H1 (cell line): ENCODE results near the gene ELOVL1. TPM values are rescaled to one million over a fixed set of nuclear protein-coding genes. Genes with fewer than 3 reads are reported as not detected.

Source experiments
- CTCF ChIA-PET: fragments of 300-600 bp; sonication (Branson Sonifier 250); formaldehyde crosslinking; loops from one replicate; lab custom pipeline; 2021; ENCODE audit not compliant: partially characterized antibody; lab: Charles Lee
- POLR2A ChIA-PET: fragments of 300-600 bp; sonication (Branson Sonifier 250); formaldehyde crosslinking; loops from one replicate; lab custom pipeline; 2021; ENCODE audit warnings: inconsistent platforms; ENCODE audit not compliant: partially characterized antibody; lab: Charles Lee
- DNase-seq, 2 experiments: peaks; one replicate each; pipeline versions ENCODE4 v3.0.0 to v3.0.0-alpha.2; 2010 to 2022; ENCODE audit warnings: low spot score in 2 of 2, low read depth in 1 of 2, mixed read lengths in 1 of 2
- FAIRE-seq: peaks from 2 replicates; lab custom pipeline; 2011; peaks lifted over from hg19 to GRCh38; lab: Jason Lieb, UNC
- H2AFZ ChIP-seq: 2 replicates; pipeline ENCODE4 v1.8.1; 2012; ENCODE audit warnings: low read length, inconsistent platforms
- H2AK5ac ChIP-seq: 2 replicates; pipeline ENCODE4 v1.6.1; 2013; ENCODE audit warnings: low read depth, low read length
- H2BK120ac ChIP-seq: replicated peaks from 2 replicates; pipeline ENCODE3; 2013; ENCODE audit warnings: low read depth, low read length, inconsistent platforms
- H2BK12ac ChIP-seq: 2 replicates; pipeline ENCODE4 v1.6.1; 2013; ENCODE audit warnings: low read depth, low read length
- H2BK15ac ChIP-seq: 2 replicates; pipeline ENCODE4 v1.6.1; 2013; ENCODE audit warnings: low read length
- H2BK20ac ChIP-seq: 2 replicates; pipeline ENCODE4 v1.6.1; 2013; ENCODE audit warnings: low read length
- H2BK5ac ChIP-seq: 2 replicates; pipeline ENCODE4 v1.6.1; 2013; ENCODE audit warnings: low read depth, low read length
- H3K14ac ChIP-seq: 2 replicates; pipeline ENCODE4 v1.6.1; 2013; ENCODE audit warnings: inconsistent platforms; ENCODE audit not compliant: insufficient read length
- H3K18ac ChIP-seq: 2 replicates; pipeline ENCODE4 v1.6.1; 2013; ENCODE audit warnings: low read length; ENCODE audit errors: extremely low read depth
- H3K23ac ChIP-seq: 2 replicates; pipeline ENCODE4 v1.6.1; 2013; ENCODE audit warnings: inconsistent platforms; ENCODE audit not compliant: insufficient read length
- H3K23me2 ChIP-seq: 2 replicates; pipeline ENCODE4 v1.6.1; 2013; ENCODE audit warnings: low read depth, low read length
- H3K27ac ChIP-seq: 2 replicates; pipeline ENCODE4 v1.6.1; 2011; ENCODE audit warnings: low read depth, low read length, inconsistent platforms
- H3K27me3 ChIP-seq, 4 experiments: replicated peaks in 1 of 4; 1 replicate in 1 of 4; 2 replicates in 3 of 4; pipeline versions ENCODE4 v1.6.1 to v1.8.1; 2011 to 2013; ENCODE audit warnings: low read length in 3 of 4, mild to moderate bottlenecking in 3 of 4, inconsistent platforms in 2 of 4, mixed read lengths in 2 of 4, moderate library complexity in 1 of 4; ENCODE audit not compliant: control insufficient read depth in 3 of 4, insufficient read depth in 3 of 4; ENCODE audit errors: extremely low read depth in 1 of 4
- H3K36me3 ChIP-seq, 4 experiments: 2 replicates each; pipeline versions ENCODE4 v1.6.1 to v1.8.1; 2011 to 2013; ENCODE audit warnings: mild to moderate bottlenecking in 4 of 4, low read length in 3 of 4, moderate library complexity in 2 of 4, control low read depth in 1 of 4, inconsistent platforms in 1 of 4; ENCODE audit not compliant: insufficient read depth in 4 of 4, control insufficient read depth in 2 of 4
- H3K4ac ChIP-seq: replicated peaks from 2 replicates; pipeline ENCODE3; 2013; ENCODE audit warnings: low read length, low read depth, mixed read lengths, inconsistent platforms; ENCODE audit not compliant: insufficient read length
- H3K4me1 ChIP-seq, 4 experiments: replicated peaks in 1 of 4; 1 replicate in 1 of 4; 2 replicates in 3 of 4; pipeline versions ENCODE4 v1.6.1 to v1.8.1; 2011 to 2013; ENCODE audit warnings: low read length in 3 of 4, inconsistent platforms in 2 of 4, mixed read lengths in 1 of 4; ENCODE audit not compliant: insufficient read depth in 4 of 4, control insufficient read depth in 3 of 4
- H3K4me2 ChIP-seq, 2 experiments: 2 replicates each; pipeline versions ENCODE4 v1.6.1 to v1.8.1; 2011 to 2013; ENCODE audit warnings: low read depth in 2 of 2, low read length in 2 of 2, control low read depth in 1 of 2, inconsistent platforms in 1 of 2, mild to moderate bottlenecking in 1 of 2; ENCODE audit not compliant: insufficient read depth in 1 of 2
- H3K4me3 ChIP-seq, 4 experiments: fragments of 200-600, 300-600 bp in 1 of 4; sonication (generic), shearing (Covaris generic), sonication (Bioruptor Twin) in 1 of 4; 2 replicates each; pipeline versions ENCODE4 v1.5.1 to v1.8.1; 2011 to 2016; ENCODE audit warnings: low read length in 4 of 4, low read depth in 3 of 4, control low read depth in 2 of 4, inconsistent platforms in 2 of 4, mild to moderate bottlenecking in 2 of 4, mixed read lengths in 1 of 4, moderate library complexity in 1 of 4; ENCODE audit not compliant: insufficient read depth in 2 of 4; ENCODE audit errors: extremely low read depth in 1 of 4
- H3K56ac ChIP-seq: replicated peaks from 2 replicates; pipeline ENCODE3; 2013; ENCODE audit warnings: low read depth, mild to moderate bottlenecking, mixed read lengths, low read length, inconsistent platforms; ENCODE audit not compliant: insufficient read length
- H3K79me1 ChIP-seq: 2 replicates; pipeline ENCODE4 v1.6.1; 2013; ENCODE audit warnings: low read depth, low read length, control low read depth
- H3K79me2 ChIP-seq, 2 experiments: 2 replicates each; pipeline versions ENCODE4 v1.6.1 to v1.8.1; 2012 to 2013; ENCODE audit warnings: low read length in 2 of 2, mild to moderate bottlenecking in 2 of 2, inconsistent platforms in 1 of 2; ENCODE audit not compliant: insufficient read depth in 2 of 2, control insufficient read depth in 1 of 2
- H3K9ac ChIP-seq, 4 experiments: replicated peaks in 1 of 4; 1 replicate in 1 of 4; 2 replicates in 3 of 4; pipeline versions ENCODE4 v1.6.1 to v1.8.1; 2011 to 2013; ENCODE audit warnings: low read depth in 3 of 4, low read length in 3 of 4, control low read depth in 2 of 4, mild to moderate bottlenecking in 2 of 4, moderate library complexity in 2 of 4, inconsistent platforms in 1 of 4; ENCODE audit errors: extremely low read depth in 1 of 4
- H3K9me3 ChIP-seq, 2 experiments: 2 replicates each; pipeline versions ENCODE4 v1.6.1 to v1.8.1; 2012 to 2013; ENCODE audit warnings: mild to moderate bottlenecking in 2 of 2, moderate library complexity in 2 of 2, control low read depth in 1 of 2, inconsistent platforms in 1 of 2, low read depth in 1 of 2, low read length in 1 of 2, mixed read lengths in 1 of 2; ENCODE audit not compliant: insufficient read depth in 2 of 2
- H4K20me1 ChIP-seq, 2 experiments: replicated peaks in 1 of 2; 2 replicates each; pipeline versions ENCODE3 to v1.8.1; 2011 to 2013; ENCODE audit warnings: inconsistent platforms in 2 of 2, low read length in 2 of 2, mild to moderate bottlenecking in 1 of 2; ENCODE audit not compliant: insufficient read depth in 2 of 2, control insufficient read depth in 1 of 2
- H4K5ac ChIP-seq: 2 replicates; pipeline ENCODE4 v1.6.1; 2013; ENCODE audit warnings: low read length, low read depth, mixed read lengths, inconsistent platforms; ENCODE audit not compliant: insufficient read length
- H4K8ac ChIP-seq: 2 replicates; pipeline ENCODE4 v1.8.0; 2013; ENCODE audit warnings: mild to moderate bottlenecking, moderate library complexity, low read length, inconsistent platforms; ENCODE audit not compliant: insufficient read depth; ENCODE audit errors: extremely low read depth
- H4K91ac ChIP-seq: replicated peaks from 2 replicates; pipeline ENCODE3; 2013; ENCODE audit warnings: low read length, mixed read lengths, inconsistent platforms; ENCODE audit not compliant: insufficient read length
- ASH2L ChIP-seq: fragments of 200-600, 300-600 bp; sonication (generic); IDR thresholded peaks from one replicate; pipeline ENCODE4 v1.7.1; 2017; ENCODE audit warnings: low read length
- BRCA1 ChIP-seq: IDR thresholded peaks from 2 replicates; pipeline ENCODE4 v1.6.1; 2012; ENCODE audit warnings: low read depth, low read length, improper control_type of control experiment
- CBX8 ChIP-seq: fragments of 300-800, 300-1000 bp; sonication (generic); IDR thresholded peaks from 2 replicates; pipeline ENCODE4 v1.7.1; 2016; ENCODE audit warnings: low read depth, low read length, borderline replicate concordance
- CTCF ChIP-seq, 3 experiments: IDR thresholded peaks; 1 replicate in 2 of 3; 2 replicates in 1 of 3; pipeline versions ENCODE4 v1.5.1 to v1.6.1; 2011; ENCODE audit warnings: low read length in 3 of 3, mild to moderate bottlenecking in 3 of 3, inconsistent platforms in 2 of 3, low read depth in 1 of 3, moderate library complexity in 1 of 3; ENCODE audit not compliant: insufficient read depth in 1 of 3; ENCODE audit errors: control extremely low read depth in 1 of 3
- EP300 ChIP-seq, 2 experiments: IDR thresholded peaks; 1 replicate in 1 of 2; 2 replicates in 1 of 2; pipeline ENCODE4 v1.6.1; 2011 to 2012; ENCODE audit warnings: low read depth in 2 of 2, low read length in 2 of 2, mild to moderate bottlenecking in 2 of 2, borderline replicate concordance in 1 of 2, inconsistent platforms in 1 of 2, moderate library complexity in 1 of 2
- FOSL1 ChIP-seq: IDR thresholded peaks from 2 replicates; pipeline ENCODE4 v1.6.1; 2011; ENCODE audit warnings: mild to moderate bottlenecking, low read depth, low read length, moderate library complexity; ENCODE audit not compliant: insufficient read depth
- NRF1 ChIP-seq: IDR thresholded peaks from 2 replicates; pipeline ENCODE4 v1.6.1; 2011; ENCODE audit warnings: mild to moderate bottlenecking, low read depth, low read length, improper control_type of control experiment
- TBP ChIP-seq: IDR thresholded peaks from 2 replicates; pipeline ENCODE4 v1.6.1; 2011; ENCODE audit warnings: low read depth, low read length, improper control_type of control experiment
- WGBS, 2 experiments: shearing (Covaris generic) in 1 of 2; methylation state at CpG; one replicate each; pipeline versions ENCODE4 v1.1.6 to v1.1.7; 2013 to 2015; ENCODE audit warnings: low lambda C conversion rate in 2 of 2, mixed read lengths in 2 of 2, inconsistent platforms in 1 of 2, low coverage in 1 of 2, missing lambda C conversion rate in 1 of 2; ENCODE audit not compliant: insufficient replicate concordance in 2 of 2, insufficient coverage in 1 of 2, insufficient read length in 1 of 2; ENCODE audit errors: extremely low coverage in 1 of 2, missing lambda C conversion rate in 1 of 2; 5-methylcytosine and 5-hydroxymethylcytosine counted together
- polyA plus RNA-seq, 7 experiments: library from polyadenylated mRNA; depleted of rRNA in 3 of 7; stranded (reverse) in 5 of 7; unstranded in 2 of 7; fragments of >200 nt in 5 of 7; fragments of 200-250 nt in 2 of 7; gene quantifications; 1 replicate in 5 of 7; 2 replicates in 1 of 7; 4 replicates in 1 of 7; pipeline versions ENCODE4 v1.2.1 to v1.2.3, GENCODE V29; 2011 to 2013; ENCODE audit warnings: missing spikeins in 2 of 7, mixed read lengths in 2 of 7
- total RNA-seq: library from RNA; stranded (reverse); fragmentation: NEBNext Ultra II Directional; extraction: Animal tissue kit (Norgen Biotek cat#: 25700); gene quantifications from 2 replicates; pipeline ENCODE4 v1.2.1, GENCODE V29; 2021

The ELOVL1 gene
- total and polyA plus RNA-seq, 2 of the 8 experiments (the other 6 are each of a cell fraction or from before 2014, with no cell fraction given): 28.5 to 68.1 TPM

GRCh38 chr1:43321331-43321891 is 46.4 kb downstream of the ELOVL1 start:
- Histone ChIP-seq H3K4me2 (no peak overlapping the region), H3K4ac (no peak overlapping the region), H2AK5ac (no peak overlapping the region), H3K27ac (no peak overlapping the region), H3K36me3 (no peaks in the 10 kb centered on the region), H3K27me3 (no peaks in the 10 kb centered on the region; a peak in 1 of 7 replicates), H3K18ac (no peak overlapping the region), H3K9me3 (0 out of 4 replicates have a peak, but pooled peaks cover 0 to 2% of the 10 kb centered on the region in 2 experiments), H4K20me1 (no peaks in the 10 kb centered on the region), H3K4me1 (peaks cover 0 to 5% (median 2%) of the 10 kb centered on the region in 4 experiments; a peak in 3 of 7 replicates), H2BK5ac (no peak overlapping the region), H3K79me1 (no peaks in the 10 kb centered on the region), H3K4me3 (no peak overlapping the region), H2BK12ac (no peak overlapping the region), H4K5ac (no peak overlapping the region), H4K8ac (no peak overlapping the region; the same call in 1 of the 2 replicates), H2BK15ac (no peak overlapping the region), H3K9ac (no peak overlapping the region), H2BK20ac (no peak overlapping the region), H3K14ac (no peak overlapping the region), H2BK120ac (no peak overlapping the region), H3K23me2 (no peaks in the 10 kb centered on the region), H3K79me2 (no peaks in the 10 kb centered on the region), H2AFZ (no peak overlapping the region; the same call in 1 of the 2 replicates), H3K56ac (no peak overlapping the region), H3K23ac (no peak overlapping the region), H4K91ac (no peak overlapping the region)
- no peak for DNase-seq
- no peak for FAIRE-seq
- CTCF ChIA-PET: interaction anchor here (0.5 to 2.0 kb wide), 4 partner anchors 8 to 120 kb away, joined by 3 to 8 read pairs (median 3); no protein-coding TSS in a partner anchor
- WGBS, 2 experiments: 93% methylated on average over 16 of the region's 16 CpGs; no CpG with 5 or more reads in 1 of the 2 experiments
- TF ChIP-seq CBX8 (no peak), BRCA1 (no peak), EP300 (IDR thresholded peaks at IDR 0.05; ENCODE audit: borderline replicate concordance in 1 of 2, low read depth in 2 of 2, low read length in 2 of 2) (no peak), TBP (no peak), CTCF (IDR thresholded peaks at IDR 0.05; ENCODE audit: control extremely low read depth in 1 of 3, insufficient read depth in 1 of 3, low read depth in 1 of 3, low read length in 3 of 3) (no peak), NRF1 (no peak), ASH2L (no peak), FOSL1 (no peak)
- POLR2A ChIA-PET: interaction anchor here (1.7 kb wide), 1 partner anchor 17 kb away, joined by 5 read pairs; no protein-coding TSS in a partner anchor
